Immature natural killer cell (primary cell): Measurements from ENCODE around the gene STXBP1. TPM values are rescaled to one million over a fixed set of nuclear protein-coding genes. Genes with fewer than 3 reads are reported as not detected.

ENCODE experiments used
- DNase-seq, 3 donors: peaks; one replicate each; pipeline ENCODE4 v3.0.0; 2022; ENCODE audit warnings: mixed read lengths in 1 of 3
- H3K27ac Mint-ChIP-seq, 6 donors: one replicate each; pipeline ENCODE4 v1.8.0; 2020; ENCODE audit warnings: mixed read lengths in 6 of 6, mild to moderate bottlenecking in 5 of 6, inconsistent platforms in 4 of 6, moderate library complexity in 3 of 6
- H3K27me3 Mint-ChIP-seq, 3 donors: one replicate each; pipeline ENCODE4 v1.8.0; 2020 to 2021; ENCODE audit warnings: low read depth in 3 of 3, mild to moderate bottlenecking in 3 of 3, mixed read lengths in 3 of 3, moderate library complexity in 3 of 3, inconsistent platforms in 1 of 3
- H3K36me3 Mint-ChIP-seq, 3 donors: one replicate each; pipeline ENCODE4 v1.8.0; 2020; ENCODE audit warnings: mixed read lengths in 3 of 3, inconsistent platforms in 2 of 3, mild to moderate bottlenecking in 2 of 3
- H3K4me1 Mint-ChIP-seq, 2 donors: one replicate each; pipeline ENCODE4 v1.8.0; 2020; ENCODE audit warnings: inconsistent platforms in 2 of 2, mild to moderate bottlenecking in 2 of 2, mixed read lengths in 2 of 2, moderate library complexity in 1 of 2
- H3K4me3 Mint-ChIP-seq, 5 donors: one replicate each; pipeline ENCODE4 v1.8.0; 2020; ENCODE audit warnings: mild to moderate bottlenecking in 5 of 5, mixed read lengths in 5 of 5, inconsistent platforms in 3 of 5, moderate library complexity in 3 of 5
- H3K9me3 Mint-ChIP-seq, 6 donors: one replicate each; pipeline ENCODE4 v1.8.0; 2020; ENCODE audit warnings: mild to moderate bottlenecking in 6 of 6, mixed read lengths in 6 of 6, inconsistent platforms in 4 of 6, moderate library complexity in 3 of 6
- polyA plus RNA-seq, 3 donors: library from polyadenylated mRNA; unstranded; fragments of 300-500 nt; fragmentation: Illumina TruSeq; gene quantifications; one replicate each; pipeline ENCODE4 v1.2.3, GENCODE V29; 2021

Gene STXBP1
- polyA plus RNA-seq, 3 donors from 2014 or later = 0.59 to 0.99 TPM; not detected in 1

DNA sequence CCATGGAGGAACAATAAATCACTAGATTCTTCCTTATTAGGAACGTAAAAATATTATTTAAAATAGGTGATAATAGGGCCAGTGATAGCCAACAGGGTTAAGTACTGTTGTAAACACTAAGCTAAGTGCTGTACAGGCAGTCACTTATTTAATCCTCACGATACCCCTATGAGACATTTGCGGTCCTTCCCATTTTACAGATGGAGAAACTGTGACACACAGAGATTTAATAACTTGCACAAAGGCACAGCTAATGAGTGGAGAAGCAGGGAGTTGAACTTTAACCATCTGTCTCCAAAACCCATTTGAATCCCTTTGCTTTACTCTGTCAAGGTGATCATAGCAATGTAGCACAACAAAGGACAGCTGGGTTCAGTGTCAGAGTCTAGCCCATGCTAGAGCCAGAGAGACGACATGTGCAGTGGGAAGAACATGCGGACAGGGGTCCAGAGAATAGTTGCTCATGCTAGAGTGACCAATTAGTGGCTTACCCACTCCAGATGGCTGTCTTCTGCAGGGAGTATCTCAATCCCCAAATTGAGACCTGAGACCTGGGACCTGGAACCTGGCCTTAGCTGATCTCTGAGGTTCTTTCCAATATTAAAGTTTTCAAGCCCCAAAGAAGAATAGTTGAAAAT, 28.9 kb downstream of the STXBP1 start:
- H3K4me1 Mint-ChIP-seq = no peaks in the 10 kb centered on the region
- no peak overlapping the region for H3K27ac Mint-ChIP-seq

DNA sequence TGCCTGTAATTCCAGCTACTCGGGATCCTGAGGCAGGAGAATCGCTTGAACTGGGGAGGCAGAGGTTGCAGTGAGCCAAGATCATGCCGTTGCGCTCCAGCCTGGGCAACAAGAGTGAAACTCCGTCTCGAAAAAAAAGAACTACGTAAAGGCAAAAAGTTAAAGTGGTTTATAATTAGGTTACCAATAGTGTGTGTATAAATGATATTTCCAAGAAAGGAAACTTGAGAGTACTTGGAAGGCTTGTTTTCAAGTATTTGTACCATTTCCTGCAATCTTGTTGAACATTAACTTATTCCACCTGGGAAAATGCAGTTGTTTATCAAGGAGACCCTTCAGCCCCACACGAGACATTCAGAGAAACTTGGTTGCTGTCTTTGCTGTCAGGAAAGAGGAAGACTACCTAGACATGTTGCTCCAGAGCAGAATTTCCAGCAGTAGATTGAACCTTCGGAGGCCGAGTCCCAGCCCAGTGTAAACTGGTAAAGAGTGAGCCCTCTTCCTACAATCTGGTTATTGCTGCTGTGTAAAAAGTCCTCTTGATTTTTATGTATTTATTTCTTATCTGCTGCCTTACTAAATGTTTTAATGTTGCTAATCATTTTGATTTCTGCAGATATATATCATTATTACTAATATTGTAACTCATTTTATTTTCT, 30.1 kb downstream of the STXBP1 start:
- no peak for DNase-seq
- H3K9me3 Mint-ChIP-seq = no peaks in the 10 kb centered on the region
- H3K4me1 Mint-ChIP-seq = no peaks in the 10 kb centered on the region
- no peak overlapping the region for H3K27ac Mint-ChIP-seq
- H3K4me3 Mint-ChIP-seq = no peak overlapping the region
- H3K27me3 Mint-ChIP-seq = peaks cover 0 to 6% (median 0%) of the 10 kb centered on the region in 3 donors
- no peaks in the 10 kb centered on the region for H3K36me3 Mint-ChIP-seq

More for the DNA sequence above, 28.9 kb downstream of the STXBP1 start:
- Mint-ChIP-seq H3K4me3 (no peak overlapping the region), H3K36me3 (no peaks in the 10 kb centered on the region), H3K27me3 (peaks cover 0 to 6% (median 0%) of the 10 kb centered on the region in 3 donors), H3K9me3 (no peaks in the 10 kb centered on the region)
- DNase-seq = no peak

DNA sequence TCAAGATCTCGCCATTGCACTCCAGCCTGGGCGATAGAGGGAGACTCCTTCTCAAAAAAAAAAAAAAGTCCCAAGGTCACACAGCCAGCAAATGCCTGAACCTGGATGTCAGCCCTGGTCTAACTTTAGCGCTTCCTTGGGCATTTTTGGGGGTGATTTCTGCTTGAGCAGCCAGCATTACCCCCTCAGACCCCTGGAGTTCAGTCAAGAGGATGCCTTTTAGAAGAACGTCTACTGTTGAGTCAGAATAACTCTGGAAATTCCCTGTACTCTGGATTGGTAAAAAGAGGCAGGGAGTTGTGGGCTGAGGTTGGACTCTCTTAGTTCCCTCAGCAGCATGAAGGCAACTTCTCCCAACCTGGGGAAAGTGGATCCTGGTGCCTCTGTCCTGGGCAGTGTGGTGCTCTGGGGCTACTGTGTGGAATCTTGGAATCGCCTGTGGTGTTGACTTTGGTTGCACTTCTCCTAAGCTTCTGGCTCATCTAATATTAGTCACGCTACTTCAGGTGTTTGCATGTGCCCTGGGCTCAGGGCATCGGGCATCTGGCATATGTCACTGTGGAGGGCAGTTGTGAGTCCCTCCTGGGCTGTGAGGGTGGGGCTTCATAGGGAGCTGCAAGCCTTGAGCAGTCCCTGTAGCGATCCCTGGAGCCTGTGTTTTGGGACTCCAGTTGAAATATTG, 32.2 kb downstream of the STXBP1 start:
- Mint-ChIP-seq H3K27ac (no peak overlapping the region), H3K36me3 (no peaks in the 10 kb centered on the region), H3K27me3 (peaks cover 0 to 3% (median 0%) of the 10 kb centered on the region in 3 donors), H3K9me3 (no peaks in the 10 kb centered on the region), H3K4me1 (no peaks in the 10 kb centered on the region), H3K4me3 (no peak overlapping the region)
- no peak for DNase-seq

DNA sequence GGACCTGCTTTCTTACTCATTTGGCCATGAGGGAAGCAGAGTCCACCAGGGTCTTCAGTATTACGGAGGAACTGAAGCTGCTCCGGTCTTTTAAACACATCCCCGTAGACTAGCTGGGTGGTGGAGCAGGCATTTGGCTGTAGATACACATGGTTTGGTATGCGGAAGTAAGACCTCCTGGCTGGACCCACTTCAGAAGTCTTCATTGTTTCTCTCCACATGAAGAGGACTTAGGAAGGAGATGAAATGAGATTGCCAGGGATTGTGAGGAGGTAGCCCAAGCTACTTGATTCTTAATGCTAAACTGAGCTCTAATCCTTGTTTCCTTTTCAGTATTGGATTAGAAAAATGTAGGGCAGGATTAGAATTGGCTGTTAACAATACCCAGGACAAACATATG, 32.9 kb downstream of the STXBP1 start:
- no peaks in the 10 kb centered on the region for H3K9me3 Mint-ChIP-seq
- H3K4me3 Mint-ChIP-seq = no peak overlapping the region

DNA sequence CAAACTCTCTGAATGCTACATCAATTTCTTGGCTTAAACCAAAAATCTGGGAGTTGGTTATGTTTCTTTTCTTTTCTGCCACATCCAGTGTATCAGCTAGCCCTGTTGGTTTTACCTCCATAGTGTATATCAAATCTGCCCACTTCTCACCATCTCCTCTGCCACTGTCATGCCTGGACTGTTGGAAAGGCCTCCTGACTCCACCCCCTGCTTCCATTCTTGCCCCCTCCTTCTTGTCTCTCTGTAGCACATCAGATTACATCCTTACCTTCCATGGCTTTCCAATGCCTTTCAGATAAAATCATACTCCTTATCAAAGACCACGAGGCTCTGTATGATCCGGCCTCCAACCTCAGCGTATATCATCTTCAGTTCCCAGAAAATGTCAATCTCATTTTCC, 35.4 kb downstream of the STXBP1 start:
- DNase-seq = no peak
- Mint-ChIP-seq H3K27me3 (peaks cover 0 to 4% (median 1%) of the 10 kb centered on the region in 3 donors), H3K9me3 (no peaks in the 10 kb centered on the region), H3K27ac (no peak overlapping the region), H3K36me3 (no peaks in the 10 kb centered on the region), H3K4me3 (no peak overlapping the region), H3K4me1 (no peaks in the 10 kb centered on the region)

More for the DNA sequence above, 32.9 kb downstream of the STXBP1 start:
- no peaks in the 10 kb centered on the region for H3K36me3 Mint-ChIP-seq
- H3K27ac Mint-ChIP-seq = no peak overlapping the region
- H3K27me3 Mint-ChIP-seq = peaks cover 0 to 3% (median 0%) of the 10 kb centered on the region in 3 donors
- H3K4me1 Mint-ChIP-seq = no peaks in the 10 kb centered on the region
- DNase-seq = no peak

DNA sequence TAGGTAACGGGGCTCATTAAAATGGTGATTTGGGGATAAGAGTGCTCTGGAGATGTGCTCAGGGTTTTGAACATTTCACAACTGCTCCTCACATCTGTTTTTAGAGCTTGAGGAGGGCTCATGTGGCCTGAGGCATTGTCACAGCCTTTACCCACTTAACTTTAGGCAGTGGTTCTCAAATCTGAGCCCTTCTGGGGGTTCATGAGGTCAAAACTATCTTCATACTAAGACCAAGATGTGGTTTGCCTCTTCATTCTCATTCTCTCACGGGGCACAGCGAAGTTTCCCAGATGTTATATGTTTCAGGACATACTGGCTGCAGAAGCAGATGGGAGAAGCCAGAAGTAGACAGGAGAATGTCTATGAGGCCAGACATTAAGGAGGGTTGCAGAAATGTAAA, 38.4 kb downstream of the STXBP1 start:
- DNase-seq = no peak
- H3K4me1 Mint-ChIP-seq = no peaks in the 10 kb centered on the region
- no peaks in the 10 kb centered on the region for H3K36me3 Mint-ChIP-seq
- H3K27me3 Mint-ChIP-seq = peaks cover 0 to 2% (median 1%) of the 10 kb centered on the region in 3 donors
- H3K27ac Mint-ChIP-seq = no peak overlapping the region
- no peaks in the 10 kb centered on the region for H3K9me3 Mint-ChIP-seq
- no peak overlapping the region for H3K4me3 Mint-ChIP-seq

DNA sequence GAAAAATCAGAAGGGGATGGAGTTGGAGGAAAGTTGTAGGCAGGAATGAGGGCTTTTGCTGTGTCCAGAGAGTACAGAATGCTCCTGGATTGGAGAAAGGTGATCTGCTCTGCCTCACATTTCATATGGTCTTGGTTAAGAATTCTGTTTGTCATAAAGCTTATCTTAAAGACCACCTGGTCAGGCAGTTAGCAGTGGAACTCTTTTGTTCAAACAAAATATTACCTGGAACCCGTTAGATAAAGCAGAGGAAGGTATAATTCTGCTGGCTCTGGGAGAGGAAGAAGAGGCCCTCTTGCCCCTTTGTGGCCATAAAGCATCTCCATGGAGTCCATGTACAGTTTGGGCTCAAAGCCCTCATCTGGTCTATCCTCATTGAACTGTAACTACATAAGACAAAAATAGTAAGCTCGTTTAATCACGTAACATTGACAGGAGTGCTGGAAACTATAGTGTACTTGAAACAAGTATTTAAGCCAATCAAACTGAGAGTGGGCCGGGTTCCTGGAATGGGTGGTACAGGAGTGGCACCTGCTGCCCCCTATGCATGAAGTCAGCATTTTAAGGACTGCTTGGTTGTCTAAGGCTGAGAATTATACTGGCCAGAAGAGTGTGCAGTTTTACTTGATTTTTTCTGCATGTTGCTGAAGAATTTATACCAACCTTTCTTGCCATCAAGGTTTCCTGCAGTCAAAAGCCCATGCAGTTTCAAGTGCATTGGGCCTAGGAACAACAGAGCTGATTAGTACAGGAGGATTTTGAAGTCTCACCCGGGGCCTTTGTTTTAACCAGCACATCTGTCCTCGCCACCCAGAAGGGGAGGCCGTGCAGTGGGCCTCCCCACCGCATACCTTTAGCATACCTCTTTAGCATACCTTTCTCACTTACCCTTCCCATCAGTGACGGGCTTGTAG, 39.9 kb downstream of the STXBP1 start:
- Mint-ChIP-seq H3K9me3 (no peaks in the 10 kb centered on the region), H3K36me3 (no peaks in the 10 kb centered on the region), H3K4me1 (no peaks in the 10 kb centered on the region), H3K27me3 (peaks cover 2 to 3% (median 3%) of the 10 kb centered on the region in 3 donors), H3K4me3 (no peak overlapping the region), H3K27ac (no peak overlapping the region)
- no peak for DNase-seq

DNA sequence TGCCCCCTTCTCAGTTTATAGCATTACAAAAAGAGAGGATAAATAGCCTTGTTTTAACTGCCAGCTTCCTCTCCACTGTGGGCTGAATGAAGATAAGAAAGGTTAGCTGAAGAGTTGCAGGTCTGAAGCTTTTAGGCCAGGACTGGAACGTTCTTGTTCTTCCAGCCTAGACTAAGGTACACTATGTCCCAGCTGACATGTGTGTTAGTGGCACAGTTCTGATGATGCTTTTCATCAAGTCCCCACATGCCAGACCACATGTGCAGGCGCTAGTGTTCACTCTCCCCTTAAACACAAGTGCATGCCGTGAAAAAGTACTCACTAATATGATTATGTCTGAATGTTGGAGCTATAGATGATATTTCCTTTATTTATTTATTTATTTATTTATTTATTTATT, 40.7 kb downstream of the STXBP1 start:
- Mint-ChIP-seq H3K9me3 (no peaks in the 10 kb centered on the region), H3K27ac (no peak overlapping the region), H3K4me1 (no peaks in the 10 kb centered on the region), H3K4me3 (no peak overlapping the region), H3K27me3 (peaks cover 2 to 3% (median 3%) of the 10 kb centered on the region in 3 donors), H3K36me3 (no peaks in the 10 kb centered on the region)
- no peak for DNase-seq

DNA sequence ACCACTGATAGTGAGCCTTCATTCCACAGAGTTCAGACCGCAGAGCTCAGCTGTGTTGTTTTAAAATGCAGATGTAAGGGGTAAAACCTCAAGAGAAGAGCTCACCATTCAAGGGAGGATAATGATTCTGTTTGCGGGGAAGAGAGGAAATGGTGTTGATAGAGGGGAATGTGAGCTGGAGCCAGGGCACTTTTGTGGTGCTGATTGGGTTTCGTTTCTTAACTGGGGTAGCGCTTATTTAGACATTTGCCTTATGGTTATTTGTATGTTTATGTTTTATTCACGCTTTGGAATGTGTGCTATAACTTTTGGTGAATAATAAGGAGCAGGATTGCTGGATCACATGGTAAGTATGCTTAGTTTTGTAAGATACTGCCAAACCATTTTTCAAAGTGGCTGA, 42.5 kb downstream of the STXBP1 start:
- no peak for DNase-seq
- H3K4me3 Mint-ChIP-seq = no peak overlapping the region
- no peak overlapping the region for H3K27ac Mint-ChIP-seq
- H3K36me3 Mint-ChIP-seq = no peaks in the 10 kb centered on the region
- H3K9me3 Mint-ChIP-seq = no peaks in the 10 kb centered on the region
- H3K27me3 Mint-ChIP-seq = peaks cover 3 to 5% (median 4%) of the 10 kb centered on the region in 3 donors
- no peaks in the 10 kb centered on the region for H3K4me1 Mint-ChIP-seq

DNA sequence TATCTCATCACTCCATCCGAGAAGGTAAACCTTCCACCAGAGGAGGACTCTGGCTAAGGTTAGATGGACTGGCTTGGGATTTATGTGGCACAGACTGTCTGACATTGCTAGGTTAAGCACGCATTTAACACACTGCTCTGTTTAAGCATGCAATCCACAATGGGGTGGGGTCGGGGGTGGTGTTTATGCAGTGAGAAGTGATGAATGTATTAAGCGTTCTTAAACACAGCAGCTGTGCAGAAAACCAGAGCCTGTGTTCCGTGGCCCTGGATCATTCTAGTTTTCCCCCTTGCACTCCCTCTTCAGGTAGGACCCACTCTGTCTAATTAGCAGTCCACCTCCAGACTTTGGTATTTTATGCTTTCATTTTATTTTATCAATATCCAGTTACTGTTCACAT, 46.4 kb downstream of the STXBP1 start:
- H3K27me3 Mint-ChIP-seq = peaks cover 3 to 6% (median 4%) of the 10 kb centered on the region in 3 donors
- no peaks in the 10 kb centered on the region for H3K4me1 Mint-ChIP-seq
- H3K9me3 Mint-ChIP-seq = no peaks in the 10 kb centered on the region
- H3K4me3 Mint-ChIP-seq = no peak overlapping the region
- no peak for DNase-seq
- H3K36me3 Mint-ChIP-seq = no peaks in the 10 kb centered on the region
- H3K27ac Mint-ChIP-seq = no peak overlapping the region

DNA sequence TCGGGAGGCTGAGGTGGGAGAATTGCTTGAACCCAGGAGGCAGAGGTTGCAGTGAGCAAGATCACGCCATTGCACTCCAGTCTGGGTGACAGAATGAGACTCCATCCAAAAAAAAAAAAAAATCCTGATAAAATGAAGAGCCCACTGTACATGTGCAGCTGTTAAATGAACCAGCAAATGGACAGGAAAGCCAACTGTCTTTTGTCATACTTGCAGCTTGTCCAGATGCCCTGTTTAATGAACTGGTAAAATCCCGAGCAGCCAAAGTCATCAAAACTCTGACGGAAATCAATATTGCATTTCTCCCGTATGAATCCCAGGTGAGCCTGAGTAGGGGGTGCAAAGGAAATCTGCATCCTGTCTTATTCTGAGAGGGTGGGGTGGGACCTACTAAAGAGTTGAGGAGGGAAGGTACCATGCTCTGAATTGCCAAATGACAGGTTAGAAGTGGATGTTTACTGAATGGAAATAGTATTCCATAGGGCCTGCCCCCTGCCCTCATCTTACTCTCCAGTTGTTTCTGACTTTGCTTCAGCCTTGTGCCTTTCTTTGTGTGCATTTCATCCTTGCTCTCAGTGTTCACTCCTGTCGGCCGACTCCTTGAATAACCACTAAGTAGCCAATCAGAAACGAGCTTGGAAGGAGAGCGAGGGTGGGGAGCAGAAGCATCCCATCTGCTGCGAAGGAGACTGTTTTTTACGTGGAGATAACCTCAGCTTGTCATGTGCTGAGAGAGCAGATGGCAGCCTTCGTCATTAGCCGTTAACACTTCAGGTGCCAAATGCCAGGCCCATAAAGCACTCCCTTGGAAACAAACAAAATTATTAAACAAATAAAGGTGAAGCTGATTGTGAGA, 49.0 kb downstream of the STXBP1 start:
- Mint-ChIP-seq H3K27me3 (peaks cover 3 to 6% (median 4%) of the 10 kb centered on the region in 3 donors), H3K4me1 (no peaks in the 10 kb centered on the region), H3K36me3 (no peaks in the 10 kb centered on the region), H3K4me3 (no peak overlapping the region), H3K9me3 (no peaks in the 10 kb centered on the region), H3K27ac (no peak overlapping the region)
- no peak for DNase-seq

DNA sequence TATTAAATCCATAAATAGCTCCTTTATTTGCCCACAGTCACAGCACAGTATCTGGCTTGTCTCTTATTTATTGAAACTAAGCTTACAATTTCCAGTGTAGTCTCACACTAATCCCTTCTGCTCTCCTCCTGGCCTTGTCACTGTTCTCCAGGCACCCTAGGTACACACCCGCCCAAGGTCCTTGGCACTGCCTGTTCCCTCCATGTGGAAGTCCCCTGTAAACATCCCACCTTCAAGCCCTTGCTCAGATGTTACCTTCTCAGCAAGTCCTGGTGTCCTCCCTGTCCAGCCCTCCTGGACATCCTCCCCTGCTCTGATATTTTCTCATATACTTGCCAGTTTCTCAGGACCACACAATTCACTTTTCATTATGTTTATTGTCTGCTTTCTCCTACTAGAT, 50.5 kb downstream of the STXBP1 start:
- H3K4me3 Mint-ChIP-seq = no peak overlapping the region
- H3K9me3 Mint-ChIP-seq = no peaks in the 10 kb centered on the region
- H3K27ac Mint-ChIP-seq = no peak overlapping the region
- no peaks in the 10 kb centered on the region for H3K4me1 Mint-ChIP-seq
- no peaks in the 10 kb centered on the region for H3K36me3 Mint-ChIP-seq
- H3K27me3 Mint-ChIP-seq = peaks cover 2 to 6% (median 2%) of the 10 kb centered on the region in 3 donors
- DNase-seq = no peak

DNA sequence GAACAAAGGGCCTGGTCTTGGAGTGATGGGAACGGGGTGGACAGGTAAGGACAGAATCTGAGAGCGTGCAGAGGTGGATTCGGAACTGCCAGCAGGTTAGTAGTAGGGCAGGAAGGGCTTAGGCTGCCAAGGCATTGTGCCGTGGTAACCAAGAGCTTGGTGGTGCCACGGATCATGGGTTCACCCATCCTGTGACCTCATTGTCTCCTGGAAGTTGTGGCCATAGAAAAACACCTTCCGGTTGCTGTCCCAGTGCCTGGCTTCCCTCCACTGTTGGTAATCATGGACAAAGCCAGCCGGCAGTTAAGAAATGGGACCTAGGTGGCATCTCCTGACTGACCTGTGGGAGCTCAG, 52.2 kb downstream of the STXBP1 start:
- H3K36me3 Mint-ChIP-seq = no peaks in the 10 kb centered on the region
- no peaks in the 10 kb centered on the region for H3K9me3 Mint-ChIP-seq
- DNase-seq = no peak
- H3K4me1 Mint-ChIP-seq = no peaks in the 10 kb centered on the region
- no peak overlapping the region for H3K27ac Mint-ChIP-seq
- H3K27me3 Mint-ChIP-seq = peaks cover 0 to 4% (median 2%) of the 10 kb centered on the region in 3 donors
- H3K4me3 Mint-ChIP-seq = no peak overlapping the region
